GM18520 (cell line): ENCODE data around the gene USP22.

Source experiments
- ATAC-seq: cut with Tn5 transposase; IDR thresholded peaks from one replicate; pipeline ENCODE4 v1.9.1; 2021; ENCODE audit not compliant: unreplicated experiment

USP22 gene

DNA sequence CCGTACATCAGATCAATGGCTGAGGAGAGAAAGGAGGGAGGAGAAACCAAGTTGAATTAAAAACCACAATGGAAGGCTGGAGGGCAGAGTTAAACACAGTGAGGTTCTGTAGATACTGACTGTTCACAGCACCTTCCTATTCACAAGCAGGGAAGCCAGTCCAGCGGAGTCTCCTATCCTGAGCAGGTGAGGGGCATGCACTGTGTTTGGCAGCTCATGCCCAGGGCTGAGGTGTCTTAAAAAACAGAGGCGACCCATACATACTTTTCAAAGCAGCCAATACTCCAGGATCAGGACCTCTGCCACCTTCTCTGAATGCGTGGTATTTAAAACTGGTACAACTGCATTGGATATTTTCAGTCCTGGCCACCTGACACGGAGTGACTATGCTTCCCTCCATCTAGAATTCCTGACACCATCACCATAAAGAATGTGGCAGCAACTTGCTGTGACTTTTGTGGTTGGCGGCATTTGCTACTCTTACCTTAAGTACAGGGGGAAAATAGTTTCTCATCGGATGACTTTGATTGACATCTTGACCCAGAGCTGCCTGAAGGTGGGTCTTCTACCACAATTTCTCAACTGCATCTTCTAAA is 21.5 kb downstream of the USP22 start:
- no peak for ATAC-seq

DNA sequence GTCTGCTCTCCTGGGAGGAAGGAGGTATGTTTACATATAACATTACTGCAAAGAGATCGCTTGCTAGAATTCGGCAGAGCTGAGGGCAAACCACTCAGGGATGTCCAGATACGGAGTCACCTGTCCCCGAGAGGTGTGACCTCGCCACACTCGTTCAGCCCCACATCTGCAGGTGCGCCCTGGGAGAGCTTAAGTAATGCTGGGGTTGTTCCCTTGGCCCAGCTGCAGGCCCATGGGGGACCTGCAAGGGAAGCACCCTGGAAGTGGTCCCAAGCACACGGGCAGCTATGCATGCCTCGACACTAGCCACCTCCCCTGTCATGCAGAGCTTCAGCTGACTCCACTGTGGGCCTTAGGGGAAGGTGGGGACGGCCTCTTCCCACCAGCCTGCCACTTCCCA is 22.2 kb downstream of the USP22 start:
- ATAC-seq = no peak

DNA sequence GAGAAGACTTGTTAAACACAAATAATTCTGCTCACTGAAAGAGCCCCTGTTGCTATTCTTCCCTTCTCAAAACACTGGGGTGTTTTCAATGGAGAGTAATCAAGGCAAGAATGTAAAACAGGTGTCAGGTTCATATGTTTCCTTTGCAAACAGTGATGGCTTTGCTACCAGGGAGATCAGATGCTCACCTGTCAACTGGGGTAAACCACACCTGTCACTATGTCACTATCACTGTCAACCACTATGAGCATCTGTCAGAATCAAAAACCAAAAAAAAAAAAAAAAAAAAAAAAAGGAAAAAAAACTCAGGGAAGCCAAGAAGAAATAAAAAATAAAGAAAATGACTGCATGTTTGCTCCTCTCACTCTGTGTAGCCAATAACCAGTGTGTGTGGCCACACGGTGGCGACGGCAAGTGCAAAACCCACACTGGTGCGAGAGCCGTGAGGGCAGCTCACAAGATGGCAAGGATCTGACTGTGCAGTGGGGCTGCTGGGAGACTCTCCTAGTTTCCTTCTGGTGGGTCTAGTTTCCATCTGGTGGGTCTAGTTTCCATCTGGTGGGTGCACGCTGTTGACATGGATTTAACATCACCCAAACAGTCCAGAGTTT is 22.7 kb downstream of the USP22 start:
- no peak for ATAC-seq

GRCh38 chr17:21018894-21019293 is 23.9 kb downstream of the USP22 start:
- ATAC-seq = no peak

DNA sequence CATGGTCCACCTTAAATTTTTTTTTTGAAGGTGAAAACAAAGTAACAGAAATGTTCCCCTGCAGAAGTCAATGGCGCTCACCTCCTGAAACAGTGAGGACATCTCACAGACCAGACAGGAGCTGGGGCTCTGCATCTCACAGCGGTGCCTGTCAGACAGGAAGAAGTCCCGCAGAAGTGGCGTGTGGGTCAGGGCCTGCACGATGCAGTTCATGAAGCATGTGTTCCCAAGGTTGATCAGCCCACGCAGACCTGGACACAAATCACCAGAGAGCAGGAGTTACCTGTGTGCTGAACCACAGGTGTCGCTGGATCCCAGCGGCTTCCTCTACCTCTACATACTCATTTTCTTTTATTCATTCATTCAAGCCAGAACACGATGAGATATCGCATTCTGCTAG is 24.9 kb downstream of the USP22 start:
- ATAC-seq = no peak

DNA sequence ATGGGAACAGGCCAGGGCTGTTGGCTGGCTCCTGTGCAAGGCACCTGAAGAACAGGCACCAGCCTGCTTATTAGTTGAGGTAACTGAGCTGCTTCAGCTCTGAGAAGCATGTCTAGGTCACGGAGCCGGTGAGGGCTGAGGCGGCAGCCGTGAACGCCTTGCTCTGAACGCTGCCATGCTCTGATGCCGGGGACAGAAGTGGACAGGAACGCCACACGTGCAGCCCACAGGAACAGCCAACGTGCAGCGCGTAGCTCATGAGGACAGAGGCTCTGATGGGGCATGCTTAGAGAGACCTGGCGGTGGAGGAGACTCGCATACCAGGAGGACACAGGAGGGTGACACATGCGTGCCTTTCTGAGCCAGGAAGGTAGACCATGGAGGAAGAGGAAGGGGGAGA is 25.6 kb downstream of the USP22 start:
- no peak for ATAC-seq

- no peak for ATAC-seq
These were observed 26.0 kb downstream of the USP22 start for GRCh38 chr17:21016826-21017225.

GRCh38 chr17:21015564-21015963 is 27.2 kb downstream of the USP22 start:
- no peak for ATAC-seq

- ATAC-seq = no peak
These were observed 28.3 kb downstream of the USP22 start for GRCh38 chr17:21014498-21014897.

DNA sequence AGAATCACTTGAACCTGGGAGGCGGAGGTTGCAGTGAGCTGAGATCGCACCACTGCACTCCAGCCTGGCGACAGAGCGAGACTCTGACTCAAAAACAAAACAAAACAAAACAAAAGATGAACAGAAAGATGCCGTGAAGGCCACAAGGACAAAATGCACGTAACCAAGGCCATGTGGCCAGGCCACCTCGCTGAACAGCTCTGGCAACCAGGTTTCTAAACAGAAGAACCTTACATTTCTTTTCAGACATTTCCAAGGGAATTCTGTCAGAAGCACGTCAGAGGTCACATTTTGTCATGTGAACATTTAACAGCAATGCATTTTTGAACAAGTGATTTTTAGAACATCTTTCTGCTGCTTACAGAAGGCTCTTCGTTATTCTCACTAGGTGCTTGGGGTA is 28.8 kb downstream of the USP22 start:
- ATAC-seq = no peak

GRCh38 chr17:21012736-21013135 is 30.1 kb downstream of the USP22 start:
- no peak for ATAC-seq

DNA sequence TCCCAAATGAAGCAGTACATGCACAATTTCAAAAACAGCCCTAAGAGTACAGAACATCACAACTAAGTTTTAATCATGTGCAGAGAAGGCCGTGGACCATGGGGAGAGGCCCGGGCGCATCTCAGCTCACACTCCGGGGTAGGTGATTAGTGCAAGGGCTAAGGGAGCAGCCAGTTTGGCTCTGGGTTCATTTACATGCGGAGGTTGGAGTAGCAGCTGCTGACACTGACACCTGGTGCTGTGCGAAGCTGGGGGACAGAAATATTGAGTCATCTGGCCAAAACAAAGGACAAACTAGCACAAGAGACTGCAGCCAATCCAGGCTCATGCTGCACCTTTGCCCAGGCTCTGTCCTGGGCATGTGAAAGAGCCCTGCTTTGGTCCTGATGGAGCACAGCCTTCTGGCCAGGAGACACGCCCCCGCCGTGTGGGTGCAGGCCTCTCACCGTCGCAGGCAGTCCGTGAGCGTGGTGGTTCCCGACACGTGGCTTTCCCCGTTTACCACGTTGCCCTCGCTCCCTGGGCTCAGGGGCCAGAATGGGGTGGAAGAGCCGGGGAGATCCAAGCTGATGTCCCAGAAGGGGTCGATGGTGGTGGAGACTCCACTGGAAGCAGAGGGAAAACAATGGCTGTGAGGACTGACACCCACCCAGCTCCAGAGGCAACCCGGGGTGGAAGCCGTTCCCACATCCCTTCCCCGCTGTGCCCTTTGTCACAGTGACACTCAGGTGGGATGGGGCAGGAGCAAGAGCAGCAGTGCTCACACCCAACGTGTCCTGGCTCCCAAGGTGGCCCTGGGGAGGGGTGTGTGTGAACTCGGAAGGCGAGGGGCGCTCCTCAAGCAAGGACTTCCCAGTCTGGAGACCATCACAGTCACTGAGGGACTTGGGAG is 31.9 kb downstream of the USP22 start:
- ATAC-seq = no peak

GRCh38 chr17:21008992-21009671 is 33.7 kb downstream of the USP22 start:
- no peak for ATAC-seq

DNA sequence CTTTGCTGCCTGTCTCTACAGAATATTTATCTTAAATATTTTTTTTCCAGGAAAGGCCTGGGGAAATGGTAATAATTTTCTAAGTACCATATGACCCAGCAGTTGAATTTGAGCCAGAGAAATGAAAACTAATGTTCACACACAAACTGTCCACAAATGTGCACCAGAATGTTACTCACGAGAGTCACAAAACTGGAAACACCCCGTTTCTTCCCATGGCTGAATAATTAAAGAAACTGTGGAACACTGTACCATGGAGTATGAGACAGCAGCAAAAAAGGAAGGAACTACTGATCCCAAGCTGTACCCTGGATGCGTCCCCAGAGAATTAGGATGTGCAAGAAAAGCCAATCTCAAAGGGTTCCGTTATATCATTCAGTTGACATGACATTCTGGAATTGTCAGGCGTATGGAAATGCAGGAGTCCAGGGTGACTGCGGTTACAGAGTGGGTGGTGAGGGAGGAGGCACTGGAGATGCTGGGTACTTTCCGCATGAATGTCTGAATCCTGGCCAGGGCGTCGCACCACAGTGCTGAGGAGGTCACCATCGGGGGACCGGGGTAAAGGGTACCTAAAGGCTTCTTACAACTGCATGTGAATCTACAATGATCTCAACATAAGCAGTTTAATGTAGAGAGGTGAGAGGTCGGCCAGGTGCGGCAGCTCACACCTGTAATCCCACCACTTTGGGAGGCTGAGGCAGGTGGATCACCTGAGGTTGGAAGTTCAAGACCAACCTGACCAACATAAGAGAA is 34.5 kb downstream of the USP22 start:
- ATAC-seq = no peak

GRCh38 chr17:21007646-21008045 is 35.2 kb downstream of the USP22 start:
- no peak for ATAC-seq

DNA sequence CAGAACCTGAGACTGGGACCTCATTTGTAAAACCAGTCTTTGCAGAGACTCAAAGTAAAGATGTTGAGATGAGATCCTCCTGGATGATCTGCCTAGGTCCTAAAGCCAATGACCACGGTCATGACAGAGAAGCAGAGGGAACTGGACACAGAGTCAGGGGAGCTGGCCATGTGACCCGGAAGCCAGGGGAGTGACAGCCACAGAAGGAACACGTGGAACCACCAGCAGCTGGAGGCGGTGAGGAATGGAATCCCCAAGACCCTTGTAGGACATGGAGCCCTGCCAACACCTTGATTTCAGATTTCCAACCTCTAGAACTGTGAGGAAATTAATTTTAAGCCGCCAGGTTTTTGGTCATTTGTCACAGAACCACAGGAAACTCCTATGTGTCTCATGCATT is 37.0 kb downstream of the USP22 start:
- no peak for ATAC-seq

DNA sequence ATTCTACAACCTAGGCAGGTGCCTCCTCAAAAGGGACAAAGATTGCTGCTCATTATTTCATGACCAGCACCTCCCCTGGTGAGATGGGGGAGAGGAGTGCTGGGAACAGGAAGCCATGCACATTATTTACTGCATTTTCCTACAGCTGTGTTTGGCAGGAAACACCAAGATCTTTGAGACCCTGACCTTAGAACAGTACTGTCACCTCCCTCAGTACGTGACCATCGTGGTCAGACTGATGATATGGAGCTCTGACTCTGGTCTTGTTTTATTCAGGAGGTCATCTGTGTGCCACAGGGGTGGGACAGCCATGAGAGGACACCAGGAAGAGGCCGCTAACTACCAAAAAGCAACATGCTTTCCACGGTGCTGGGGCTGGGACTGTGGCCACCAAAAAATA is 37.4 kb downstream of the USP22 start:
- no peak for ATAC-seq

- ATAC-seq = no peak
These were observed 38.5 kb downstream of the USP22 start for GRCh38 chr17:21004016-21004930.

DNA sequence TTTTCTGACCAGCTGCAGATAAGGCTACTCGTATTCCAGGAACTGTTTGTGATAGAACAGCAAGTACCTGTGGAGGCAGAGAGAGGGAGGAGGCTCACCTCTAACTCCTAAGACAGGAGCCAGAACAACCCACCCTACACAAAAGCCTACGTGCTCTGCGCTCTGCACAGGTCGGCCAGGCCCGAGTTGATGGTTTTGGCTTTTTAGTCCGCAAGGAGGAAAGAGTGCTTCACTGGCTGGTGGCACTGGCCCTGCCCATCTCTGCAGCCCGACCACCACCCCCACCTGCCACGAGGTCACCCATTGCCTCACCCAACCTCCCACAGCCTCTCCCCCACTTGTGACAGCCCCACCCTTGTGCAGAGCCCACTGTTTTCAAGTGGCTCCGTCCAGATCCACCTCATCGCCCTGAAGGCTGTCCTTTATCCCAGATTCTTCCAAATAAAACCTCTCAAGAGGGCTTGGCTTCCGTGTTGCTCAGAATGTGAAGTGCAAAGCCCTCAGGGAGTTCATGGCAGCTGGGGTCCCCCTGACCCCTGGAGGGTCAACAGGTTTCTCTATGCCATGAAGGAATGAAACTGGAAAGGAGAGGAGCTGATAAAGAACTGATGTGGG is 39.7 kb downstream of the USP22 start:
- ATAC-seq = no peak
